ENCODE data around the gene SMIM14. TPM values are rescaled to one million over a fixed set of nuclear protein-coding genes. Genes with fewer than 3 reads are reported as not detected.
"Not testable (repeated sequence)": the region's sequence is repeated elsewhere in the genome, so short reads cannot be mapped to it uniquely, and the experiment has no call there.

The SMIM14 gene
- total and polyA plus RNA-seq, 2 donors (not counting 1 experiment from before 2014, with no cell fraction given): 39.0 to 41.4 TPM

GRCh38 chr4:39514888-39515401 is 123.7 kb downstream of the SMIM14 start:
- no peak overlapping the region for H2AFZ ChIP-seq (ENCODE audit: low read length)
- no peak overlapping the region for H3K4me2 ChIP-seq (ENCODE audit: extremely low read depth, insufficient read depth, low read length)
- H3K36me3 ChIP-seq (ENCODE audit: control insufficient read depth, insufficient read depth, low read length): peaks cover 17% of the 10 kb centered on the region
- H3K27me3 ChIP-seq (ENCODE audit: control insufficient read depth, insufficient read depth, low read length): no peaks in the 10 kb centered on the region
- peaks cover 57% of the 10 kb centered on the region for H3K79me2 ChIP-seq (ENCODE audit: control insufficient read depth, insufficient read depth, low read length)
- DNase-seq (ENCODE audit: low read depth in 2 of 2): peak; percentile 14 to 63
- TF ChIP-seq EZH2 (IDR thresholded peaks at IDR 0.05; ENCODE audit: low read length, missing control alignments) (no peak), CTCF (conservative IDR thresholded peaks at IDR 0.05 in 1 of 2, IDR thresholded peaks at IDR 0.05 in 1 of 2; ENCODE audit: low read depth in 1 of 2, low read length in 2 of 2) (no peak)
- no peaks in the 10 kb centered on the region for H4K20me1 ChIP-seq (ENCODE audit: control insufficient read depth, extremely low read depth, insufficient read depth, low read length)
- peaks cover 4% of the 10 kb centered on the region for H3K4me1 ChIP-seq (ENCODE audit: control insufficient read depth, extremely low read depth, insufficient read depth, low read length)
- peak overlapping the region; percentile 53 for H3K27ac ChIP-seq (ENCODE audit: insufficient read depth, low read length)
- H3K4me3 ChIP-seq (replicated peaks in 1 of 4; ENCODE audit: control extremely low read depth in 1 of 4, insufficient read depth in 1 of 4, low read depth in 3 of 4, low read length in 4 of 4): no peak overlapping the region
- no peak overlapping the region for H3K9ac ChIP-seq (ENCODE audit: insufficient read depth, low read length)
- H3K9me3 ChIP-seq (ENCODE audit: control insufficient read depth, insufficient read depth, low read depth, low read length): no peaks in the 10 kb centered on the region

GRCh38 chr4:39514266-39514665 is 124.4 kb downstream of the SMIM14 start:
- H3K4me2 ChIP-seq (ENCODE audit: extremely low read depth, insufficient read depth, low read length); H4K20me1 ChIP-seq (ENCODE audit: control insufficient read depth, extremely low read depth, insufficient read depth, low read length): not testable (repeated sequence)

GRCh38 chr4:39510348-39510929 is 128.2 kb downstream of the SMIM14 start:
- H4K20me1 ChIP-seq (ENCODE audit: control insufficient read depth, extremely low read depth, insufficient read depth, low read length): no peaks in the 10 kb centered on the region
- no peaks in the 10 kb centered on the region for H3K9me3 ChIP-seq (ENCODE audit: control insufficient read depth, insufficient read depth, low read depth, low read length)
- DNase-seq (ENCODE audit: low read depth in 2 of 2): no peak
- no peak overlapping the region for H3K4me2 ChIP-seq (ENCODE audit: extremely low read depth, insufficient read depth, low read length)
- H3K4me3 ChIP-seq (replicated peaks in 1 of 4; ENCODE audit: control extremely low read depth in 1 of 4, insufficient read depth in 1 of 4, low read depth in 3 of 4, low read length in 4 of 4): no peak overlapping the region
- no peak overlapping the region for H3K9ac ChIP-seq (ENCODE audit: insufficient read depth, low read length)
- no peak overlapping the region for H3K27ac ChIP-seq (ENCODE audit: insufficient read depth, low read length)
- H3K36me3 ChIP-seq (ENCODE audit: control insufficient read depth, insufficient read depth, low read length): peaks cover 16% of the 10 kb centered on the region
- peaks cover 23% of the 10 kb centered on the region for H3K79me2 ChIP-seq (ENCODE audit: control insufficient read depth, insufficient read depth, low read length)
- H3K4me1 ChIP-seq (ENCODE audit: control insufficient read depth, extremely low read depth, insufficient read depth, low read length): peaks cover 4% of the 10 kb centered on the region
- H3K27me3 ChIP-seq (ENCODE audit: control insufficient read depth, insufficient read depth, low read length): no peaks in the 10 kb centered on the region
- no peak for TF ChIP-seq EZH2 (IDR thresholded peaks at IDR 0.05; ENCODE audit: low read length, missing control alignments)
- TF ChIP-seq CTCF (conservative IDR thresholded peaks at IDR 0.05 in 1 of 2, IDR thresholded peaks at IDR 0.05 in 1 of 2; ENCODE audit: low read depth in 1 of 2, low read length in 2 of 2): no peak
- no peak overlapping the region for H2AFZ ChIP-seq (ENCODE audit: low read length)

More at GRCh38 chr4:39514266-39514665, 124.4 kb downstream of the SMIM14 start:
- Histone ChIP-seq H3K79me2 (ENCODE audit: control insufficient read depth, insufficient read depth, low read length) (peaks cover 51% of the 10 kb centered on the region), H3K36me3 (ENCODE audit: control insufficient read depth, insufficient read depth, low read length) (peaks cover 15% of the 10 kb centered on the region), H3K27ac (ENCODE audit: insufficient read depth, low read length) (peak overlapping the region; percentile 53)
- not testable (repeated sequence) for H3K4me1 ChIP-seq (ENCODE audit: control insufficient read depth, extremely low read depth, insufficient read depth, low read length); H3K4me3 ChIP-seq (replicated peaks in 1 of 4; ENCODE audit: control extremely low read depth in 1 of 4, insufficient read depth in 1 of 4, low read depth in 3 of 4, low read length in 4 of 4); H2AFZ ChIP-seq (ENCODE audit: low read length); H3K9ac ChIP-seq (ENCODE audit: insufficient read depth, low read length); H3K27me3 ChIP-seq (ENCODE audit: control insufficient read depth, insufficient read depth, low read length); DNase-seq (ENCODE audit: low read depth in 2 of 2); H3K9me3 ChIP-seq (ENCODE audit: control insufficient read depth, insufficient read depth, low read depth, low read length)
